Urinary bladder (tissue), 4 donors: ENCODE results near the gene SPRY2. TPM values are rescaled to one million over a fixed set of nuclear protein-coding genes. Genes with fewer than 3 reads are reported as not detected.

Experiments used
- DNase-seq: peaks from one replicate; pipeline ENCODE4 v3.0.0-alpha.2; 2015; ENCODE audit errors: extremely low spot score
- H3K27ac ChIP-seq: one replicate; pipeline ENCODE4 v1.5.1; 2013; ENCODE audit warnings: low read depth, mild to moderate bottlenecking, moderate library complexity
- H3K36me3 ChIP-seq: one replicate; pipeline ENCODE4 v1.6.1; 2013; ENCODE audit warnings: mild to moderate bottlenecking, moderate library complexity; ENCODE audit not compliant: insufficient read depth
- H3K4me1 ChIP-seq: one replicate; pipeline ENCODE4 v1.6.1; 2013; ENCODE audit warnings: mild to moderate bottlenecking, moderate library complexity; ENCODE audit not compliant: insufficient read depth
- H3K4me3 ChIP-seq: one replicate; pipeline ENCODE4 v1.5.1; 2013; ENCODE audit warnings: low read depth, low read length
- WGBS: extraction: QIAGEN DNeasy Blood & Tissue Kit; methylation state at CpG from one replicate; pipeline ENCODE4 v1.1.7; 2013; 5-methylcytosine and 5-hydroxymethylcytosine counted together
- polyA plus RNA-seq: library from polyadenylated mRNA; stranded (reverse); fragments of 200-250 nt; gene quantifications from one replicate; pipeline ENCODE4 v1.2.3, GENCODE V29; 2013
- total RNA-seq: library from RNA; depleted of rRNA; stranded (reverse); fragments of >200 nt; gene quantifications from one replicate; pipeline ENCODE4 v1.2.3, GENCODE V29; 2014
- donor health status: healthy with polysubstance abuse.
- donor health status: healthy.

The SPRY2 gene
- total and polyA plus RNA-seq, 2 donors = 34.9 to 54.5 TPM

- no peak for DNase-seq
- no peak overlapping the region for H3K4me3 ChIP-seq
- H3K27ac ChIP-seq = no peak overlapping the region
- H3K4me1 ChIP-seq = no peaks in the 10 kb centered on the region
- no peaks in the 10 kb centered on the region for H3K36me3 ChIP-seq
- 88% methylated on average over 5 of the region's 5 CpGs for WGBS
Measured at GRCh38 chr13:80314711-80315653, 25.9 kb downstream of the SPRY2 start.

- no peak for DNase-seq
- Histone ChIP-seq H3K4me3 (no peak overlapping the region), H3K36me3 (no peaks in the 10 kb centered on the region), H3K27ac (no peak overlapping the region), H3K4me1 (no peaks in the 10 kb centered on the region)
- WGBS = 98% methylated on average over 1 of the region's 1 CpG
Measured at GRCh38 chr13:80313668-80314256, 27.2 kb downstream of the SPRY2 start.

- 95% methylated on average over 3 of the region's 3 CpGs for WGBS
- DNase-seq = no peak
- Histone ChIP-seq H3K4me3 (no peak overlapping the region), H3K36me3 (no peaks in the 10 kb centered on the region), H3K27ac (no peak overlapping the region), H3K4me1 (no peaks in the 10 kb centered on the region)
Measured at GRCh38 chr13:80312967-80313366, 28.0 kb downstream of the SPRY2 start.

GRCh38 chr13:80312012-80312704, 28.8 kb downstream of the SPRY2 start:
- Histone ChIP-seq H3K4me1 (no peaks in the 10 kb centered on the region), H3K4me3 (no peak overlapping the region), H3K27ac (no peak overlapping the region), H3K36me3 (no peaks in the 10 kb centered on the region)
- DNase-seq = no peak
- WGBS = 77% methylated on average over 5 of the region's 5 CpGs

- Histone ChIP-seq H3K4me3 (no peak overlapping the region), H3K27ac (no peak overlapping the region), H3K4me1 (no peaks in the 10 kb centered on the region), H3K36me3 (no peaks in the 10 kb centered on the region)
- no peak for DNase-seq
- 80% methylated on average over 3 of the region's 3 CpGs for WGBS
Measured at GRCh38 chr13:80309926-80310325, 31.0 kb downstream of the SPRY2 start.

- DNase-seq = no peak
- Histone ChIP-seq H3K36me3 (no peaks in the 10 kb centered on the region), H3K4me1 (no peaks in the 10 kb centered on the region), H3K4me3 (no peak overlapping the region), H3K27ac (no peak overlapping the region)
- 30% methylated on average over 9 of the region's 9 CpGs for WGBS
Measured at GRCh38 chr13:80307401-80307987, 33.4 kb downstream of the SPRY2 start.

- Histone ChIP-seq H3K4me1 (no peaks in the 10 kb centered on the region), H3K4me3 (no peak overlapping the region), H3K36me3 (no peaks in the 10 kb centered on the region), H3K27ac (no peak overlapping the region)
- 69% methylated on average over 3 of the region's 3 CpGs for WGBS
- no peak for DNase-seq
Measured at GRCh38 chr13:80306337-80306972, 34.5 kb downstream of the SPRY2 start.

GRCh38 chr13:80305737-80306136, 35.2 kb downstream of the SPRY2 start:
- Histone ChIP-seq H3K36me3 (no peaks in the 10 kb centered on the region), H3K4me1 (no peaks in the 10 kb centered on the region), H3K4me3 (no peak overlapping the region), H3K27ac (no peak overlapping the region)
- DNase-seq = no peak
- 51% methylated on average over 1 of the region's 1 CpG for WGBS

GRCh38 chr13:80303225-80303811, 37.6 kb downstream of the SPRY2 start:
- Histone ChIP-seq H3K27ac (no peak overlapping the region), H3K4me1 (no peaks in the 10 kb centered on the region), H3K4me3 (no peak overlapping the region), H3K36me3 (no peaks in the 10 kb centered on the region)
- no peak for DNase-seq
- WGBS = 88% methylated on average over 6 of the region's 6 CpGs

- H3K4me1 ChIP-seq = no peaks in the 10 kb centered on the region
- H3K36me3 ChIP-seq = no peaks in the 10 kb centered on the region
- no peak overlapping the region for H3K27ac ChIP-seq
- no peak for DNase-seq
- no peak overlapping the region for H3K4me3 ChIP-seq
Measured at GRCh38 chr13:80299046-80299445, 41.9 kb downstream of the SPRY2 start.

GRCh38 chr13:80297503-80297902, 43.4 kb downstream of the SPRY2 start:
- Histone ChIP-seq H3K4me3 (no peak overlapping the region), H3K36me3 (no peaks in the 10 kb centered on the region), H3K4me1 (no peaks in the 10 kb centered on the region), H3K27ac (no peak overlapping the region)
- DNase-seq = no peak
- WGBS = 98% methylated on average over 2 of the region's 2 CpGs

GRCh38 chr13:80297094-80297493, 43.8 kb downstream of the SPRY2 start:
- no peaks in the 10 kb centered on the region for H3K4me1 ChIP-seq
- no peak overlapping the region for H3K4me3 ChIP-seq
- H3K36me3 ChIP-seq = no peaks in the 10 kb centered on the region
- DNase-seq = no peak
- no peak overlapping the region for H3K27ac ChIP-seq

- Histone ChIP-seq H3K4me1 (no peaks in the 10 kb centered on the region), H3K27ac (no peak overlapping the region), H3K36me3 (no peaks in the 10 kb centered on the region), H3K4me3 (no peak overlapping the region)
- WGBS = 82% methylated on average over 7 of the region's 7 CpGs
- DNase-seq = no peak
Measured at GRCh38 chr13:80296638-80297037, 44.3 kb downstream of the SPRY2 start.
